ENCODE measurements around the gene NUB1.

- TF ChIP-seq POLR2AphosphoS5 (IDR thresholded peaks at IDR 0.05) (no peak), CTCF (IDR thresholded peaks at IDR 0.05) (no peak), POLR2A (IDR thresholded peaks at IDR 0.05) (no peak), EP300 (IDR thresholded peaks at IDR 0.05) (no peak)
Measured at GRCh38 chr7:151343516-151343915, 1.9 kb downstream of the NUB1 start.
